ENCODE data around the gene PREX1. TPM values are rescaled to one million over a fixed set of nuclear protein-coding genes. Genes with fewer than 3 reads are reported as not detected.
"Not testable (repeated sequence)": the region's sequence is repeated elsewhere in the genome, so short reads cannot be mapped to it uniquely, and the experiment has no call there.

PREX1 gene
- total RNA-seq, 1 donor from 2014 or later, result 44.0 TPM

DNA sequence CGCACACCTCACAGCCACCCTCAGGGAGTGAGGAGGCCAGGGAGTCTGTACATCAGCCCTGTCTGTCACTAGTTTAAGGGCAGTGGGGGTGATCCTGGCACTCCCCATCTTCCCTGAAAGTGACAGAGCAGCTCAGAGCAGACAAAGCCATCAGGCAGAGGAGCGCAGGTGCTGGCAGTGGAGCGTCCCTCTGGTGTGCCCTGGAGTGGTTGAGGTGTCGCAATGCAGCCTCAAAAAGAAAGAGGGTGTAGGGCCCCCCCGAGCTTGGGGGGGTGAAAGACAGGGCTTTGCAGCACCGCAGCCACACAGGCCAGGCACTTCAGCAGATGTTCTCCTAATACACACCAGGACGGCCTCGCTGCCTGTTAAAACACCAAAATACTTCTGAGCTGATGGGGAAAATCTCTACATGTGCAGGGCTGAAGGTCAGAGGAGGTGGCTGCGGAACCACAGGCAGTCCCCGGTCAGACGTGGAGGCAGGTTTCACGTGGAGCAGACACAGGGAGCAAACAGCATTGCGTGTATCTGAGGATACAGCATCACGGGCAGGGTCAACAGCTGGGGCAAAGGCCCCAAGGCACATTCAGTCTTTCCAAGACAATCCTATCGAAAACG is 69.5 kb downstream of the PREX1 start:
- no peak for DNase-seq (ENCODE audit: low spot score)

DNA sequence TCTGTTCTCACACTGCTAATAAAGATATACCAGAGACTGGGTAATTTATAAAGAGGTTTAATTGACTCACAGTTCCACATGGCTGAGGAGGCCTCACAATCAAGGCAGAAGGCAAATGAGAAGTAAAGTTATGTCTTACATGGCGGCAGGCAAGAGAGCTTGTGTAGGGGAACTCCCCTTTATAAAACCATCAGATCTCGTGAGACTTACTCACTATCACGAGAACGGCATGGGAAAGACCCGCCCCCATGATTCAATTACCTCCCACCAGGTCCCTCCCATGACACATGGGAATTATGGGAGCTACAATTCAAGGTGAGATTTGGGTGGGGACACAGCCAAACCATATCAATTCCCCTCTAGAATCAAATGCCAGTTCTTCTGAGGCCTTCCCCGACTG is 71.0 kb downstream of the PREX1 start:
- not testable (repeated sequence) for DNase-seq (ENCODE audit: low spot score)

DNA sequence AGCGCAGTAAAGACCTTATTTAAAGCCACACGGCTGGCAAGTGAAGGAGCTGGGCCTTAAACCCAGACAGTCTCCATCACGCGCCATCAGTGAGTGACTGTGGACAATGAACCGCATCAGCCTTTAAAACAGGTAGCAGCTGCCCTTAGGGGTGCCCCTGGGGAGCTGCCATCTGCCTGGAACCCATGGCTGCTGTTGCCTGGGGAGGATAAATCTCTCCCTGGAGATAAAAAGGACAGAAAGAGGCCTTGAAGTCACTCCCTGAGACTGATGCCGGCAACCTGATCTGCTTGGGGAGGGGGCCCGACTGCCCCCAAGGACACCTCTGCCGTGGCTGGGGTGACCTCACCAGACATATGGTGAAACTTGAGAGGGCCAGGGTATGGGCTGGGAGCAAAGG is 73.5 kb downstream of the PREX1 start:
- DNase-seq (ENCODE audit: low spot score), result no peak

DNA sequence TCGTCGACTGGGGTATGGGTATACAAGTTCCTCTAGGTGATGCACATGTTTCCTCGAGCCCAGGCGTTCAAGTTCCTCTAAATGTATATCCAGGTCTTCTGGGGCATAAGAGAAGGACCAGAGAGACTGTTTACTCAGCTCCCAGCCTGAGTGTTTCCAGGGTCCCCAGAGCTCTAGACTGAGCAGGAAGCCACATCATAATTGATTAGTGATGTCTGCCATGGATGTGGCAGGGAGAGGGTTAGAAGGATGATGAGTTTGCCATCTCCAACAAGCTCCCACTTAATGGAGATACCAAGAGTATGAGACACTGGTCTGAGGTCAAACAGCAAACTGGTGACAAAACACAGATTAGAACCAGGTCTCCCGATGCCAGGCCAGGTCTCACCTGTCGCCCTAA is 74.8 kb downstream of the PREX1 start:
- no peak for DNase-seq (ENCODE audit: low spot score)

DNA sequence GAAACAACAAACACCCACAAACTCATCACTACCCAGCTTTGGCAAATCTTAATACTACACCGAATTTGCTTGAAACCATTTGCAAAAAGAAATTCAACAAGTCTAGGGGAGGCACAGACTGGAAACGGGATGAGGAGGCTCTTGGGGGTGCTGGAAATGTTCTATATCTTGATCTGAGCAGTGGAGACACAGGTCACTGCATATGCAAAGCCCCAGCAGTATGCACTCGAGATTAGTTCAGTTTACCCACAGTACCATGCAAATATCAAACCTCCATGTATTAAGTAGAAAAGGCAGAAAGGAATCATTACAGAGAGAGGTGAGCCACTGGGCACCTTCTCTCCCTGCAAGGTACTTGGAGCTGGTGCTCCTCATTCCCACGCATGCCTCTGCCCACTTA is 75.9 kb downstream of the PREX1 start:
- DNase-seq (ENCODE audit: low spot score), result no peak

DNA sequence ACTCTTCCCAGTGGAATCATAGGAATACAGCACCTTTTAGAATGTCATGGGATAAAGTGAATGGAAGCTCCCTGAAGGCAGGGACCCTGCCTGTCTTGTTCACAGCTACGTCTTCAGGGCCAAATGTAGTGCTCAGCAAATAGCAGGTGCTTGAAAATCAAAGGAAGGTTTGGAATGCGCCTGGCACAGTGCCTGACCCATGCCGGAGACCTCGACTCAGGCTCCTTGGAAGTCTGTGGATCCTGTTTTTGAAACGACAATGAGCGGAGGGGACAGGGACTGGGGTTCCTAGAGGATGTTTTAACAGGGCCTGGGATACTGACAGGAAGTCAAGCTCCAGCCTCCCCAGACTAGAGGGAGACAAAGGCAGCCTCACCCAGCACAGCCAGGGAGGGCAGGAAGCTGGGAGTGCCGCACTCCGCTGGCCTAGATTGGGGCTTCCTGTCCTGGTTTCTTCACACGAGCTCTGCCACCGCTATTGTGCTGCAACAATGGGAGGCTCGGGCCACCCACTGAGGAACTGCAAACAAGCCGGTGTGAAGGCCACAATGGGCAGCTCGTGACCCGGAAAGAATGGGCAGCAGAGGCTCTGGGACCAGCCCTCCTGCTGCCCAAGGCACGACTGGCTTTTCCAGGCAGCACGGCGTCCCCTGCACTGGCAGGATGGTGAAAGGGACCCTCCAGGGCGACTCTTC is 76.7 kb downstream of the PREX1 start:
- no peak for DNase-seq (ENCODE audit: low spot score)

DNA sequence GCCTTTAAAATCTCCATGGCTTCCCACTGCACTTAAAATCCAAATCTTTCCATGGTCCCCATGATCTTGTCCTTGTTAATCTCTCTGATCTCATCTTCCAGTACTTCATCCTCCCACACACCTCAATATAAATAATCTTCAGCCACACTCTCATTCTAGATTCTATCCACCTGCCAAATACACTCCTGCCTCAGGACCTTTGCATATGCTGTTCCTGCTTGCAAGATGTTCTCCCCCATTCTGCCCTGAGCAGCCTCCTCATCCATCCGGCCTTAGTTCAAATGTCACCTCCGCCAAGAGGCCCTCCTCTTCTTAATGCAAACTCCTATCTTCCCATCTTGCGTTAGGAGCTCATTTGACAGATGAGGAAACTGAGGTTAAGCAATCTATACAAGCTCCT is 77.4 kb downstream of the PREX1 start:
- DNase-seq (ENCODE audit: low spot score), result no peak

DNA sequence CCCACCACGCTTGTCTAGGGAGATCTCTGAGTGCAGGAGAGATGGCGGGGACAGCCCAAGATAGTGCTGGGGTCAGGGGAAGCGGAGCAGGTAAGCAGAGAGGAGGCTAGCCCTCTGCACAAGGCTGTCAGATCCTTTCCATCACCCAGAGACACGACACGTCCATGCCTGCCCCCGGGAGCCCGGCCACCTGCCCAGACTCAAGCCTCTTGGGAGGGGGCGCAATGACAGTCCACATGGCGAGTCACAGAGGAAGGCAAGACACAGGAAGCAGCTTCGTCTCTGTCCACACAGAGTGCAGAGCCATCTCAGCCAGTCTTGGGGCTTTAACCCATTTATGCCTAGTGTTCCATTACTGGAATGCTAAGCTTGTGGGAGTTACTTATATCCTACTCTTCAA is 78.4 kb downstream of the PREX1 start:
- DNase-seq (ENCODE audit: low spot score), result no peak

DNA sequence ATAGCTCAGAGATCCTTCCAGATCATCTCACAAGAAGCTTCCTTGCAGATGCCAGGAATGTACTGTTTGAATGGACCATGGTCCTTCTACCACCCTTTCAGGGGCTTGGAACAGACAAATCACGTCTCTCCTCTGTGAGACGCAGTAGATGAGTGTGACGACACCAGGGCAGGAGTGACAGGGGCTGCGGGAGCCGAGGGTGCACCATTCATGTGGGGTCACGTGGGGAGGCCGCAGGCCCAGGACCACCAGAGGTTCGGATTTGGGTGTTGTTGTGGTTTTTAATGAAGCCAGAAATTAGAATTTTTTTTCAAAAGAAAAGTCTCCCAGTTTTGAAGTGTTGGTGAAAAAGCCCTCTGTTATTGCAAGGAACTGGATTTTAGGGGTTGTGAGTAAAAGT is 79.2 kb downstream of the PREX1 start:
- no peak for DNase-seq (ENCODE audit: low spot score)

DNA sequence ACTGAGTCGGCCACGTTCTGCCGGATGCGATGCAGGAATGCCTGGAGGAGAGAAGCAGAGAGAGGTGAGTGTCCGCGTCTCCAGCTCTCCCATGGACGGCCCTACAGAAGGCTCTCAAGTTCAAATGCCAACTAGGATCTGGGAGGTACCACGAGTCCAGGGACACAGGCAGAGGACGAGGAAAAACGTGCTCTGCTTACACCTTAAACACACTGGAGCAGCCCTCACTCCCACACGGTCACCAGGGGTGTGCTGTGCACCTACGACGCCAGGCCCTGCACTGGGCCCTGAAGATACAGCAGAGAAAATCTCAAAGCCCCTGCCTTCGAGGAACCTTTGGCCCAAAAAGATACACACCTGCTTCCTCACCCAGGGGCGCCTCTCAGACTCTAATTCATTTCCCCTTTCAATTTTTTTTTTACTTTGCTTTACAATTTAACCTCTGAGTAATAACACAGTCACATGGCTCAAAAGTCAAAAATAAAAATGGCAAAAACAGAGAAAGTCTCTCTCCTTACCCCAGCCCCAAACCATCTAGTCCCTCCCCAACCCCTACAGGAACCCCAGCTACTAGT is 79.9 kb downstream of the PREX1 start:
- DNase-seq (ENCODE audit: low spot score), result no peak

DNA sequence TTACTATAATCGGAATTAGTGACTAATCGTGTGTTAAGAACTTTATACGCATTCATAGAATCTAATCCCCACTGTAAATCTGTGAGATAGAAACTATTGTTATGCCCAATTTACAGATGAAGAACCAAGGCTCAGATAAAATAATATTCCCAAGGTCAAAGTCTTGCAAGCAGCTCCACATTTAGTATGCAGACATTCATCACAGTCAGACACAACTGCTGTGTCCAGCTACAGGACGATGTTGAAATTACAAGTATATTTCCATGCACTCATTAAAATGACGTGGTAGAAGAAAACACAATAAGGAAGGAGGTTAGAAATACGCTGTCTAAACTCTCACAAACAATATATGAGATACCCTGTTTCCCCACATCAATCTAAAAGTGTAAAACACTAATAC is 82.5 kb downstream of the PREX1 start:
- DNase-seq (ENCODE audit: low spot score), result no peak

DNA sequence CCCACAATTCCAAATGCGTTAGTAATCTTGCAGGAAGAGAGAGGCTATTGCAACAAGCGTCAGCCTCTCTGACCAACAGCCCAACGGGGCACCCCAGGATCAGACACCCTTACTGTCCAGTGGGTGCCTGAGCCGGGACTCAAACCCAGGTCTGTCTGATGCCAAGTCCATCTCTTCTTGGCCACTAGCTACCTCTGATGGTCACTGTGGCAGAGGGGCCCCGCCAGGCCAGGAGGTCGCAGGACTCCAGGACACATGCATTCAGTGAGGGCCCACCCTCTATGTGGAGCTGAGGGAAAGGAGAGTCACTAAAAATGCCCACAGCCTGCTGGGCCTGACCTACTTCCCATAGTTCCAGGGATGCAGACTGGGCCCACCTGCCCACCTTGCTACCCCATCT is 83.3 kb downstream of the PREX1 start:
- DNase-seq (ENCODE audit: low spot score), result no peak

DNA sequence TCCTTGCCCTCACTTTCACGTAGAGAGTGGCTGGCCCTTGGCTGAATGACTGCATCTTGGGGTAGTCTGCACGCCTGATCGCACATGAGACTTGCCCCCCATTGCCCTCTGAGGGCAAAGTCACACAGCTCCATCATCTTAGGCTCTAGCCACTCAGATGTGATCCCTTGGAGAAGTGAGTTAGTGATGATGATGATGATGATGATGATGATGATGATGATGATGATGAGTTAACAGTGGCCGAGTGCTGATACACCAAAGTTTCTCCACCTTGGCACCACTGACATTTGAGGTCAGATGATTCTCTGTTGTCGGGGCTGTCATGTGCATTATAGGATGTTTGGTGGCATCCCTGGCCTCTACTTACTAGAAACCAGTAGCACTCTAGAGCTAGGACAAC is 84.0 kb downstream of the PREX1 start:
- no peak for DNase-seq (ENCODE audit: low spot score)

DNA sequence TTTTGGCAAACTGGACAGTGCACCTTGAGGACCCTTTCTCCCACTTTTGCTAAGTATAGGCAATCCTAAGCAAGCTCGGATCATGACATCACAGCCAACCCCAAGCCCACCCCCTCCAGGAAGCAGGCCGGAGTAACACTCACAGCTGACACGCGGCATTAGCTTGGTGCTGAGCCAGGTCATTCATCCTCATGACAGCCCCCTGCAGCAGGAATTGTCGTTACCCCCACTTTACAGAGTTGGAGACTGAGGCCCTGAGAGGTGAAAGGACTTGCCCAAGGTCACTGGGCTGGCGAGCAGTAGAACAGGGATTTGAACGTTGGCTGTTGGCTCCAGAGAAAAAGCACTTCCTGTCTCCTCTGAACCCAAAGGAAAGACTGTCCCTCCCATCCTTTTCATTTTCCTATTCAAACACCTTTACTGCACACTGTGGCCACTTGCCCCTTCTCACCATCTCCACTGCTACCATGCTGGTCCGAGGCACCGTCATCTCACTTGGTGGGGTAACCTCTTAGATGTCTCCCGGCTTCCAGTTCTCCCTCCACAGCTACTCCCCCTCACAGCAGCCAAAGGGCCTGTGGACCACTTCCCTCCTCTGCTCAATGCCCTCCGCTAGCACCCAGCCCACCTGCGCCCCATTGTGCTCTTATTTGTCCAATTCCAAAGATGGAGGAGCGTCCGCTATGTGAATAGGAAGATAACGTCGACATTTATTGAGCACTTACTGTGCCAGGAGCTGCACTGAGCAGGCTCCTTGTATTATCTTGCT is 84.7 kb downstream of the PREX1 start:
- DNase-seq (ENCODE audit: low spot score), result no peak

DNA sequence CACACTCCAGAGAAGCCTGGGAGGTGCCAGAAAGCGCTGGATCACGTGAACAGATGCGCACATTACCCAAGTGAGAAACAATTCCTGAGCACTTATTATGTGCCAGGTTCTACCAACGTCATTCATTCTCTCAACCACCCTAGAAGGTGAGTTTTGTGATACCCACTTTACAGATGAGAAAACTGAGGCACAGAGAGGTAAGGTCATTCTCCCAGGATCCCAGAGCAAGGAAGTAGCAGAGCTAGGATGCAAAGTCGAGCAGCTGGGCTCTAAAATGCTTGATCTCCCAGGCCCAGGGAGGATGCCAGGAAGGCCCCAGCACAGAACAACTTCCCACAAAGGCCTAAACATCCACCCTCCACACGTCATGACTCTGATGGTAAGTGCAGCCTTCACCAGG is 85.6 kb downstream of the PREX1 start:
- DNase-seq (ENCODE audit: low spot score), result no peak

DNA sequence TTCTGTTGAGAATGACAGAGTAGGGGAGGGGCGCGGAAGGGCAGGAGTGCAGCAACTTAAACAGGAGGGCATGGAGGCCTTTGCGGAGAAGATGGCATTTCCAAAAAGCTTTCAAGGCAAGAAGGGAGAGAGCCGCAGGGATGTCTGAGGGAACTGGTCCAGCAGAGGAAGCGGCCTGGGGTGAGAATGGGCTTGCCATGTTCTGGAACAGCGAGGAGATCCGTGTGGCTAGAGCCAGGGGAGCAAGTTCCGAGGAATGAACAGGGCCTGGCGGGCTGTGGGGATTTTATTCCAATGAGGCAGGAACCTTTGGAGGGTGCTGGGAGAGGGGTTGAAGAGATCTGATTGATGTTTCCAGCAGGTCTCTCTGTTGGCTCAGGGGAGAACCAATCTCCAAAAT is 86.1 kb downstream of the PREX1 start:
- DNase-seq (ENCODE audit: low spot score), result no peak

DNA sequence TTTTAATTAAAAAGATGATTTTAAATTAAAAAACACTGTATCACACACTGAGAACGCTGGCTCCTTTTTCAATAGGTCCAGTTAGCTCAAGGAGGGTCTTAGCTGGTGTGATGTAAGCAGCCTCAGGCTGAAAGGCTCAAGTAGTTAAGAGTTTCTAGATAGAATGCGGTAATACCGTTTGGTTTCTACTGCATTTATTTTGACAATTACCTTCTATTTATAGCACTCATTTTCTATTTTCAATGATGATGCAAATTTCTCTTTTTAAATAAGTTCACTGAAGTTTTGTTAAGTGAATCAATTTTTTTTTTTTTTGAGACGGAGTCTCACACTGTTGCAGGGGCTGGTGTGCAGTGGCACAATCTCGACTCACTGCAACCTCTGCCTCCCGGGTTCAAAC is 87.1 kb downstream of the PREX1 start:
- no peak for DNase-seq (ENCODE audit: low spot score)

DNA sequence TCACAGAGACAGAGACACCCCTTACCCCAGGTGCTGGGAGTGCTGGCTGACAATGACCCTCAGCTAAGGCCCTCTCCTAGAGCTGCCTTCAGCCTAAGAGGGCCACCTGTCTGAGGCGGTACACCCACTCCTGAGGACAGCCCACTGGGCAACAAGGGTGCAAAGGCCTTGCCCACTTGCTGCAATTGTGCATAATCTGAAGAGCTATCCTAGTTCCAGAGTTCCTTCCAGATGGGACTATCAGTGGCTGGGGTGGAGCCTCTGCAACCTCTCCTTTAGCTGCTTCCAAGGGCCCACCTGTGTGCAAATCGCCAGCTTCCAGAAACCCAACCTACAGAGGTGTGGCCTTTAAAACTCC is 87.5 kb downstream of the PREX1 start:
- no peak for DNase-seq (ENCODE audit: low spot score)

DNA sequence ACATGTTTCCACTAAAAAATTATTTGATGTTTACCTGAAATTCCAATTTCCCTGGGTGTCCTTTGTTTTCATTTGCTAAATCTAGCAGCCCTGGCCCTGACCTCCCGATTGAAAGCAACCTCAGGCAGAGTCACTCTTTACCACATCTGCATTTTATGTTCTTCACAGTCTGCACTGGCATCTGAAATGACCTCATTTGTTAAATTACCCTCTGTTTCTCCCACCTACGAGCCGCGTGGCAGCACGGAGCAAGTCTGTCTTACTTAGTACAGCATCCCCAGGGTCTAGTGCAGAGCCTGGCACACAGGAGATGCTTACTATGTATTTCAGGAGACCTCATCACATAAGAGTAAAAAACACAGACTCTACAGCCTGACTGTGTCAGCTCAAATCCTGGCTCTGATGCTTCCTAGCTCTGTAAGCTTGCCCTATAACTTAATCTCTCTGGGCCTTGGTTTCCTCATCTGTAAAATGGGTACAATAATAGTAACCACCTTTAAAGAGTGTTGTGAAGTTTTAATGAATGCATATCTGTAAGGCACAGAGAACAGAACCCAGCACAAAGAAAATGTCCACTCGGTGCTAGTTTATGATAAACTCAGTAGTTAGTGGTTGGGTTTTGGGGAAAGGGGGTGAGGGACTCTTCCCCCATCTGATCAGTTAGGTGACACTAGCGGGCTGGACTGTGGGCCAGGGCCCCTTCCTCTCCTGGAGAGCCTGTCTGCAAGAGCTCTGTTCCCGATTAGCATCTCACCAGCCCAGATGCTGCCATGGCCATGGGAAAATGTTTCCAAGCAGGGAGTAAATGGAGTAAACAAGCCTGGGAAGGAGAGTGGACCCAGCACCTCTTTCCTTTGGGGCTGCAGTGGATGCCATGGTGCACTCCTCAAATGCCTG is 88.2 kb downstream of the PREX1 start:
- DNase-seq (ENCODE audit: low spot score), result no peak

DNA sequence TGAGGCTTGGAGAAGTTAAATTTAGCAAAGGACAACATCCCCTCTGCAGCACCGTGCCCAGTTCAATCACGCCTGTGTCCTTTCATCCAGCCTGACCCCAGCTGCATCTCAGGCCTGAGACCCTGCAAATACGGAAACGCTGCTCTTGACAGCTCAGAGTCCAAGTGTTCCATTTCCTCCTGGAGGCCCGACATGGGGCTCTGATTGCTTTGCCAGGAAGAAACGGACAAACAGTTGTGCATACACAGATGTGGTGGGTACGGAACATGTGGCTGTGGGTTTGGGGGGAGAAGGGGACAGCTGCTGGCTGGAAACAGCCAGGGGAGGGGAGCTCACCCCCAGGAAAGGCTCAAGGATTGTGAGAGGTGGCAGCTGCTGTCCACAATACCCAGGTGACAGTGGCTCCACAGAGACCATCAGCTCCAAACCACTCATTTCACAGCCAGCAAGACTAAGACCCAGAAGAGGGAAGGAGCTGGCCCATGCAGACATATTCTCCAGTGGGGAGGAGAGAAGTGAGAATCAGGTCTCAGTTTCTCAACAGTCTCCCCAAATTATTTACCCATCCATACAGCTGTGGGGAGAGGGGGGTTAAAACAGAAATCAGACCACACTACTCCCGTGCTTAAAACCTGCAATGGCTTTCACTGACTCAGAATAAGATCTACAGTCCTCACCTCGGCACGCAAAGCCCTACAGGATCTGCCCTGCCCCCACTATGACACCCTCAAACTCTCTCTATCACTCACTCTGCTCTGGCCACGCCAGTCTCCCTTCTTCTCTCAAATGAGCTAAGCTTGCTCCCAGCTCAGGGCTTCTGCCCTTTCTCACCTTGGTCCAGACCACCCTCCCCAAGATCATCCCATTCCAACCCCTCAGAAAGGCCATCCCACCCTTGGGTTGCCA is 89.1 kb downstream of the PREX1 start:
- no peak for DNase-seq (ENCODE audit: low spot score)

DNA sequence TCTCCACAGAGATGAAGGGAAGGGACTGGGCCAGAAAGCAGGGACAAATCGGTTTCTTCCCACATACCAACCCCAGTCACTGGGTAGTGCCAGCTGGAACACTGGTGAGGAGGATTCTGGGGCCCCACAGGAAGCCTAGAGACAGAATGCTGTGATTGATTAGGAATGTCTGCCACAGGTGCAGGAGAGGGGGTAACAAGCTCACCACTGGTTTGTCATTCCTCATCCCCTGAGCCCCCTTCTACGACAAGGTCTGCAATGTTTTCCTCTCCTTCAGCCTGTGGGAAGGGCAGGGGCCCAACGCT is 89.8 kb downstream of the PREX1 start:
- DNase-seq (ENCODE audit: low spot score), result no peak
